H1 (cell line): ENCODE results near the gene CDKN2C. TPM values are rescaled to one million over a fixed set of nuclear protein-coding genes. Genes with fewer than 3 reads are reported as not detected.
"Not testable (repeated sequence)": the region's sequence is repeated elsewhere in the genome, so short reads cannot be mapped to it uniquely, and the experiment has no call there.

Experiments used
- CTCF ChIA-PET: fragments of 300-600 bp; sonication (Branson Sonifier 250); formaldehyde crosslinking; loops from one replicate; lab custom pipeline; 2021; ENCODE audit not compliant: partially characterized antibody; lab: Charles Lee
- POLR2A ChIA-PET: fragments of 300-600 bp; sonication (Branson Sonifier 250); formaldehyde crosslinking; loops from one replicate; lab custom pipeline; 2021; ENCODE audit warnings: inconsistent platforms; ENCODE audit not compliant: partially characterized antibody; lab: Charles Lee
- DNase-seq, 2 experiments: peaks; one replicate each; pipeline versions ENCODE4 v3.0.0 to v3.0.0-alpha.2; 2010 to 2022; ENCODE audit warnings: low spot score in 2 of 2, low read depth in 1 of 2, mixed read lengths in 1 of 2
- FAIRE-seq: peaks from 2 replicates; lab custom pipeline; 2011; peaks lifted over from hg19 to GRCh38; lab: Jason Lieb, UNC
- H2AFZ ChIP-seq: 2 replicates; pipeline ENCODE4 v1.8.1; 2012; ENCODE audit warnings: low read length, inconsistent platforms
- H2AK5ac ChIP-seq: 2 replicates; pipeline ENCODE4 v1.6.1; 2013; ENCODE audit warnings: low read depth, low read length
- H2BK120ac ChIP-seq: replicated peaks from 2 replicates; pipeline ENCODE3; 2013; ENCODE audit warnings: low read depth, low read length, inconsistent platforms
- H2BK12ac ChIP-seq: 2 replicates; pipeline ENCODE4 v1.6.1; 2013; ENCODE audit warnings: low read depth, low read length
- H2BK15ac ChIP-seq: 2 replicates; pipeline ENCODE4 v1.6.1; 2013; ENCODE audit warnings: low read length
- H2BK20ac ChIP-seq: 2 replicates; pipeline ENCODE4 v1.6.1; 2013; ENCODE audit warnings: low read length
- H2BK5ac ChIP-seq: 2 replicates; pipeline ENCODE4 v1.6.1; 2013; ENCODE audit warnings: low read depth, low read length
- H3K14ac ChIP-seq: 2 replicates; pipeline ENCODE4 v1.6.1; 2013; ENCODE audit warnings: inconsistent platforms; ENCODE audit not compliant: insufficient read length
- H3K18ac ChIP-seq: 2 replicates; pipeline ENCODE4 v1.6.1; 2013; ENCODE audit warnings: low read length; ENCODE audit errors: extremely low read depth
- H3K23ac ChIP-seq: 2 replicates; pipeline ENCODE4 v1.6.1; 2013; ENCODE audit warnings: inconsistent platforms; ENCODE audit not compliant: insufficient read length
- H3K23me2 ChIP-seq: 2 replicates; pipeline ENCODE4 v1.6.1; 2013; ENCODE audit warnings: low read depth, low read length
- H3K27ac ChIP-seq: 2 replicates; pipeline ENCODE4 v1.6.1; 2011; ENCODE audit warnings: low read depth, low read length, inconsistent platforms
- H3K27me3 ChIP-seq, 4 experiments: replicated peaks in 1 of 4; 1 replicate in 1 of 4; 2 replicates in 3 of 4; pipeline versions ENCODE4 v1.6.1 to v1.8.1; 2011 to 2013; ENCODE audit warnings: low read length in 3 of 4, mild to moderate bottlenecking in 3 of 4, inconsistent platforms in 2 of 4, mixed read lengths in 2 of 4, moderate library complexity in 1 of 4; ENCODE audit not compliant: control insufficient read depth in 3 of 4, insufficient read depth in 3 of 4; ENCODE audit errors: extremely low read depth in 1 of 4
- H3K36me3 ChIP-seq, 4 experiments: 2 replicates each; pipeline versions ENCODE4 v1.6.1 to v1.8.1; 2011 to 2013; ENCODE audit warnings: mild to moderate bottlenecking in 4 of 4, low read length in 3 of 4, moderate library complexity in 2 of 4, control low read depth in 1 of 4, inconsistent platforms in 1 of 4; ENCODE audit not compliant: insufficient read depth in 4 of 4, control insufficient read depth in 2 of 4
- H3K4ac ChIP-seq: replicated peaks from 2 replicates; pipeline ENCODE3; 2013; ENCODE audit warnings: low read length, low read depth, mixed read lengths, inconsistent platforms; ENCODE audit not compliant: insufficient read length
- H3K4me1 ChIP-seq, 4 experiments: replicated peaks in 1 of 4; 1 replicate in 1 of 4; 2 replicates in 3 of 4; pipeline versions ENCODE4 v1.6.1 to v1.8.1; 2011 to 2013; ENCODE audit warnings: low read length in 3 of 4, inconsistent platforms in 2 of 4, mixed read lengths in 1 of 4; ENCODE audit not compliant: insufficient read depth in 4 of 4, control insufficient read depth in 3 of 4
- H3K4me2 ChIP-seq, 2 experiments: 2 replicates each; pipeline versions ENCODE4 v1.6.1 to v1.8.1; 2011 to 2013; ENCODE audit warnings: low read depth in 2 of 2, low read length in 2 of 2, control low read depth in 1 of 2, inconsistent platforms in 1 of 2, mild to moderate bottlenecking in 1 of 2; ENCODE audit not compliant: insufficient read depth in 1 of 2
- H3K4me3 ChIP-seq, 4 experiments: fragments of 200-600, 300-600 bp in 1 of 4; sonication (generic), shearing (Covaris generic), sonication (Bioruptor Twin) in 1 of 4; 2 replicates each; pipeline versions ENCODE4 v1.5.1 to v1.8.1; 2011 to 2016; ENCODE audit warnings: low read length in 4 of 4, low read depth in 3 of 4, control low read depth in 2 of 4, inconsistent platforms in 2 of 4, mild to moderate bottlenecking in 2 of 4, mixed read lengths in 1 of 4, moderate library complexity in 1 of 4; ENCODE audit not compliant: insufficient read depth in 2 of 4; ENCODE audit errors: extremely low read depth in 1 of 4
- H3K56ac ChIP-seq: replicated peaks from 2 replicates; pipeline ENCODE3; 2013; ENCODE audit warnings: low read depth, mild to moderate bottlenecking, mixed read lengths, low read length, inconsistent platforms; ENCODE audit not compliant: insufficient read length
- H3K79me1 ChIP-seq: 2 replicates; pipeline ENCODE4 v1.6.1; 2013; ENCODE audit warnings: low read depth, low read length, control low read depth
- H3K79me2 ChIP-seq, 2 experiments: 2 replicates each; pipeline versions ENCODE4 v1.6.1 to v1.8.1; 2012 to 2013; ENCODE audit warnings: low read length in 2 of 2, mild to moderate bottlenecking in 2 of 2, inconsistent platforms in 1 of 2; ENCODE audit not compliant: insufficient read depth in 2 of 2, control insufficient read depth in 1 of 2
- H3K9ac ChIP-seq, 4 experiments: replicated peaks in 1 of 4; 1 replicate in 1 of 4; 2 replicates in 3 of 4; pipeline versions ENCODE4 v1.6.1 to v1.8.1; 2011 to 2013; ENCODE audit warnings: low read depth in 3 of 4, low read length in 3 of 4, control low read depth in 2 of 4, mild to moderate bottlenecking in 2 of 4, moderate library complexity in 2 of 4, inconsistent platforms in 1 of 4; ENCODE audit errors: extremely low read depth in 1 of 4
- H3K9me3 ChIP-seq, 2 experiments: 2 replicates each; pipeline versions ENCODE4 v1.6.1 to v1.8.1; 2012 to 2013; ENCODE audit warnings: mild to moderate bottlenecking in 2 of 2, moderate library complexity in 2 of 2, control low read depth in 1 of 2, inconsistent platforms in 1 of 2, low read depth in 1 of 2, low read length in 1 of 2, mixed read lengths in 1 of 2; ENCODE audit not compliant: insufficient read depth in 2 of 2
- H4K20me1 ChIP-seq, 2 experiments: replicated peaks in 1 of 2; 2 replicates each; pipeline versions ENCODE3 to v1.8.1; 2011 to 2013; ENCODE audit warnings: inconsistent platforms in 2 of 2, low read length in 2 of 2, mild to moderate bottlenecking in 1 of 2; ENCODE audit not compliant: insufficient read depth in 2 of 2, control insufficient read depth in 1 of 2
- H4K5ac ChIP-seq: 2 replicates; pipeline ENCODE4 v1.6.1; 2013; ENCODE audit warnings: low read length, low read depth, mixed read lengths, inconsistent platforms; ENCODE audit not compliant: insufficient read length
- H4K8ac ChIP-seq: 2 replicates; pipeline ENCODE4 v1.8.0; 2013; ENCODE audit warnings: mild to moderate bottlenecking, moderate library complexity, low read length, inconsistent platforms; ENCODE audit not compliant: insufficient read depth; ENCODE audit errors: extremely low read depth
- H4K91ac ChIP-seq: replicated peaks from 2 replicates; pipeline ENCODE3; 2013; ENCODE audit warnings: low read length, mixed read lengths, inconsistent platforms; ENCODE audit not compliant: insufficient read length
- BACH1 ChIP-seq: IDR thresholded peaks from 2 replicates; pipeline ENCODE4 v1.6.1; 2012; ENCODE audit warnings: low read length, improper control_type of control experiment
- EZH2 ChIP-seq: fragments of 200-600 bp; sonication (generic); IDR thresholded peaks from 2 replicates; pipeline ENCODE4 v1.7.1; 2012; ENCODE audit warnings: low read depth, mild to moderate bottlenecking, moderate library complexity, low read length, inconsistent platforms; ENCODE audit not compliant: severe bottlenecking
- JUND ChIP-seq: IDR thresholded peaks from 2 replicates; pipeline ENCODE4 v1.6.1; 2011; ENCODE audit warnings: mild to moderate bottlenecking, improper control_type of control experiment, low read length
- MAFK ChIP-seq: IDR thresholded peaks from 2 replicates; pipeline ENCODE4 v1.6.1; 2012; ENCODE audit warnings: low read depth, mild to moderate bottlenecking, improper control_type of control experiment, low read length
- PHF8 ChIP-seq: fragments of 200-600 bp; sonication (generic); conservative IDR thresholded peaks from 2 replicates; pipeline ENCODE4 v1.7.1; 2012; ENCODE audit warnings: low read depth, mild to moderate bottlenecking, inconsistent platforms, low read length, moderate library complexity
- SP1 ChIP-seq: IDR thresholded peaks from 2 replicates; pipeline ENCODE4 v1.6.1; 2011; ENCODE audit warnings: low read depth, low read length
- WGBS, 2 experiments: shearing (Covaris generic) in 1 of 2; methylation state at CpG; one replicate each; pipeline versions ENCODE4 v1.1.6 to v1.1.7; 2013 to 2015; ENCODE audit warnings: low lambda C conversion rate in 2 of 2, mixed read lengths in 2 of 2, inconsistent platforms in 1 of 2, low coverage in 1 of 2, missing lambda C conversion rate in 1 of 2; ENCODE audit not compliant: insufficient replicate concordance in 2 of 2, insufficient coverage in 1 of 2, insufficient read length in 1 of 2; ENCODE audit errors: extremely low coverage in 1 of 2, missing lambda C conversion rate in 1 of 2; 5-methylcytosine and 5-hydroxymethylcytosine counted together
- polyA plus RNA-seq, 7 experiments: library from polyadenylated mRNA; depleted of rRNA in 3 of 7; stranded (reverse) in 5 of 7; unstranded in 2 of 7; fragments of >200 nt in 5 of 7; fragments of 200-250 nt in 2 of 7; gene quantifications; 1 replicate in 5 of 7; 2 replicates in 1 of 7; 4 replicates in 1 of 7; pipeline versions ENCODE4 v1.2.1 to v1.2.3, GENCODE V29; 2011 to 2013; ENCODE audit warnings: missing spikeins in 2 of 7, mixed read lengths in 2 of 7
- total RNA-seq: library from RNA; stranded (reverse); fragmentation: NEBNext Ultra II Directional; extraction: Animal tissue kit (Norgen Biotek cat#: 25700); gene quantifications from 2 replicates; pipeline ENCODE4 v1.2.1, GENCODE V29; 2021
- TF ChIP-seq, protein P1 (sequence below): IDR thresholded peaks from 2 replicates; pipeline ENCODE4 v1.6.1; 2012; ENCODE audit warnings: low read length, inconsistent platforms

Gene CDKN2C
- total and polyA plus RNA-seq, 2 of the 8 experiments (the other 6 are each of a cell fraction or from before 2014, with no cell fraction given), result not detected

- TF ChIP-seq EZH2, result no peak
- TF ChIP-seq, protein P1, sequence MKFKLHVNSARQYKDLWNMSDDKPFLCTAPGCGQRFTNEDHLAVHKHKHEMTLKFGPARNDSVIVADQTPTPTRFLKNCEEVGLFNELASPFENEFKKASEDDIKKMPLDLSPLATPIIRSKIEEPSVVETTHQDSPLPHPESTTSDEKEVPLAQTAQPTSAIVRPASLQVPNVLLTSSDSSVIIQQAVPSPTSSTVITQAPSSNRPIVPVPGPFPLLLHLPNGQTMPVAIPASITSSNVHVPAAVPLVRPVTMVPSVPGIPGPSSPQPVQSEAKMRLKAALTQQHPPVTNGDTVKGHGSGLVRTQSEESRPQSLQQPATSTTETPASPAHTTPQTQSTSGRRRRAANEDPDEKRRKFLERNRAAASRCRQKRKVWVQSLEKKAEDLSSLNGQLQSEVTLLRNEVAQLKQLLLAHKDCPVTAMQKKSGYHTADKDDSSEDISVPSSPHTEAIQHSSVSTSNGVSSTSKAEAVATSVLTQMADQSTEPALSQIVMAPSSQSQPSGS, result no peak
- TF ChIP-seq JUND, result no peak
- no peak for TF ChIP-seq BACH1
- no peak for TF ChIP-seq SP1
- TF ChIP-seq PHF8, result no peak
- no peak for TF ChIP-seq MAFK
Observed at GRCh38 chr1:50934838-50935237, 35.2 kb upstream of the CDKN2C start (continued).

- H2BK15ac ChIP-seq, DNase-seq, H3K56ac ChIP-seq, H2AFZ ChIP-seq, H4K8ac ChIP-seq, FAIRE-seq, H3K36me3 ChIP-seq, H4K91ac ChIP-seq, H3K4me3 ChIP-seq, H2BK12ac ChIP-seq, H3K9ac ChIP-seq, H3K14ac ChIP-seq, H4K5ac ChIP-seq, POLR2A ChIA-PET, H3K23ac ChIP-seq, H2BK120ac ChIP-seq, H2BK5ac ChIP-seq, H3K4me2 ChIP-seq, H3K4me1 ChIP-seq, H3K27ac ChIP-seq, H3K79me1 ChIP-seq, H3K4ac ChIP-seq, H3K23me2 ChIP-seq, H3K18ac ChIP-seq, H4K20me1 ChIP-seq, H2AK5ac ChIP-seq, H3K27me3 ChIP-seq, H3K9me3 ChIP-seq, H2BK20ac ChIP-seq: not testable (repeated sequence)
- WGBS, 2 experiments, result 88% methylated on average over 2 of the region's 2 CpGs; no CpG with 5 or more reads in 1 of the 2 experiments
- CTCF ChIA-PET, result interaction anchor here (0.6 to 1.4 kb wide), 4 partner anchors 10 to 346 kb away, joined by 3 to 6 read pairs (median 4); no protein-coding TSS in a partner anchor
- H3K79me2 ChIP-seq, result peaks cover 0 to 35% of the 10 kb centered on the region in 2 experiments; a peak in 2 of 4 replicates
Observed at GRCh38 chr1:50935276-50935675, 34.8 kb upstream of the CDKN2C start.
